HuH-7.5 (cell line): ENCODE data around the gene PRAC1.

Experiments
- DNase-seq: peaks from one replicate; pipeline ENCODE4 v3.0.0; 2011; ENCODE audit warnings: low spot score

PRAC1 gene

GRCh38 chr17:48722201-48722907 lies at the start of gene PRAC1:
Gene PRAC1, minus strand, starts transcription at chr17:48722518. Its CDS starts 126 bp downstream, at chr17:48722392.
- no peak for DNase-seq

- DNase-seq = no peak
Observed at GRCh38 chr17:48770954-48771353, 48.6 kb upstream of the PRAC1 start.

GRCh38 chr17:48769009-48769675 lies 46.8 kb upstream of the PRAC1 start:
- no peak for DNase-seq

- DNase-seq = no peak
Observed at GRCh38 chr17:48767263-48767774, 45.0 kb upstream of the PRAC1 start.

- no peak for DNase-seq
Observed at GRCh38 chr17:48761114-48761513, 38.8 kb upstream of the PRAC1 start.

GRCh38 chr17:48760411-48760810 lies 38.1 kb upstream of the PRAC1 start:
- DNase-seq = no peak

GRCh38 chr17:48759288-48759687 lies 37.0 kb upstream of the PRAC1 start:
- DNase-seq = no peak

- no peak for DNase-seq
Observed at GRCh38 chr17:48757524-48757961, 35.2 kb upstream of the PRAC1 start.

- DNase-seq = no peak
Observed at GRCh38 chr17:48756830-48757251, 34.5 kb upstream of the PRAC1 start.

GRCh38 chr17:48755356-48755755 lies 33.0 kb upstream of the PRAC1 start:
- no peak for DNase-seq

GRCh38 chr17:48754500-48755261 lies 32.4 kb upstream of the PRAC1 start:
- no peak for DNase-seq

- DNase-seq = no peak
Observed at GRCh38 chr17:48753794-48754499, 31.6 kb upstream of the PRAC1 start.

- no peak for DNase-seq
Observed at GRCh38 chr17:48752399-48753288, 30.3 kb upstream of the PRAC1 start.

- no peak for DNase-seq
Observed at GRCh38 chr17:48751733-48752398, 29.5 kb upstream of the PRAC1 start.

GRCh38 chr17:48751172-48751571 lies 28.9 kb upstream of the PRAC1 start:
- DNase-seq = no peak

- no peak for DNase-seq
Observed at GRCh38 chr17:48749621-48750553, 27.6 kb upstream of the PRAC1 start.

GRCh38 chr17:48748718-48749566 lies 26.6 kb upstream of the PRAC1 start:
- DNase-seq = no peak
